Measurements from ENCODE around the gene TCF19. TPM values are rescaled to one million over a fixed set of nuclear protein-coding genes. Genes with fewer than 3 reads are reported as not detected.
A peak's percentile ranks its signal among the peaks of the same experiment; 100 is the strongest.

Gene TCF19
- total and polyA plus RNA-seq, 9 donors, result 9.3 to 18.4 (median 13.4) TPM

DNA sequence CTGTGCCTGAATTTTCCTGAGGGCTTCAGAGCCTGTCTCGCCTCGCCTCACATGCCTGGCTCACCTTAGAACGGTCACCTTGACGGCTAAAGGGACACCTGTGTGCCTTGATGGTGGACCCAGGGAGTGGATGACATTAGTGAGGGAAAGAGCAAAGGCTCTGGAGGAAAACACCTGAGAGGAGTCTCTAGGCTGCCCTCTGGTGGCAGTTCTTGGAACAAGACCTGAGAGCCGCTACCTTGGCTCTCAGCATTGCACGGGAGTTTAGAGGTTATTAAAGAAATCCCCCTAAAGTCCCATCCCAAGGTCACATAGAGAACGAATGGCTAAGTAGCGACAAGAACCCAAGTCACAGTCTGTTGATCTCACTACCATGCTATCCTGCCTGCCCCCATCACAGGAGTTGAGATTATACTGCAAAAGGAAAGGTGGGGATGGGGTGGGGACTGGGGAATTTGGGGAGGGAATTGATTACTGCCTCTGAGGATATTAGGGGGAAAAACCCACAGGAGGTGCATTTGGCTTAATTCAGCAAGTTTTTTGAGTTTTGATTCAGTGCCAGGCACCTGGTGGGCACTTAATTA lies 30.2 kb upstream of the TCF19 start:
- peaks cover 5% of the 10 kb centered on the region for H3K27me3 ChIP-seq (ENCODE audit: control insufficient read depth, insufficient read depth, low read length)
- peak; percentile 42 for DNase-seq
- H3K4me3 ChIP-seq (ENCODE audit: low read length), result no peak overlapping the region
- H3K9me3 ChIP-seq (replicated peaks; ENCODE audit: control insufficient read depth, low read depth, low read length), result no peaks in the 10 kb centered on the region
- 10% methylated on average over 4 of the region's 8 CpGs for WGBS (ENCODE audit: insufficient coverage)
- H3K4me1 ChIP-seq (ENCODE audit: control insufficient read depth, insufficient read depth, low read length), result peaks cover 8% of the 10 kb centered on the region
- no peak overlapping the region for H3K27ac ChIP-seq (ENCODE audit: low read length)
- no peaks in the 10 kb centered on the region for H3K36me3 ChIP-seq (ENCODE audit: control insufficient read depth, insufficient read depth, low read length)

DNA sequence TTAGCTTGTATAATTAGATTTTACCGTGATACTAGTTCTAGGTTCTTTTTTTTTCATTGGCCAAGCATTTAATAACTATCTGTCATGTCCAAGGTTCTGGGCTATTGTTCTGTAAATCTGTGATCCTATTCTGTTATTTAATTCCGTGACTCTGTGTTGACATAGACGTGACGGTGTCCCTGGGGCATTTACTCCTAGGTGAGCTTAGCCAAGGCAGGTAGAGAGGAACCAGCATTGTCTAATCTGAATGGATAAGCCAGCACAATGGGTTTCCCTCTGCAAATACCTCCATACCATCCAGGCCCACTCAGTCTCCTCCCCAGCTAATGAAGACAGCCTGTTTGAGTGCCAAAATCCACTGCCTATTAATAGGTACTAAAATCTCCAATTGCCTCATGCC lies 29.3 kb upstream of the TCF19 start:
- no peaks in the 10 kb centered on the region for H3K9me3 ChIP-seq (replicated peaks; ENCODE audit: control insufficient read depth, low read depth, low read length)
- H3K27me3 ChIP-seq (ENCODE audit: control insufficient read depth, insufficient read depth, low read length), result peaks cover 5% of the 10 kb centered on the region
- 62% methylated on average over 3 of the region's 4 CpGs for WGBS (ENCODE audit: insufficient coverage)
- H3K4me3 ChIP-seq (ENCODE audit: low read length), result no peak overlapping the region
- no peaks in the 10 kb centered on the region for H3K36me3 ChIP-seq (ENCODE audit: control insufficient read depth, insufficient read depth, low read length)
- H3K4me1 ChIP-seq (ENCODE audit: control insufficient read depth, insufficient read depth, low read length), result peaks cover 8% of the 10 kb centered on the region
- DNase-seq, result no peak
- no peak overlapping the region for H3K27ac ChIP-seq (ENCODE audit: low read length)

GRCh38 chr6:31130751-31131150 lies 27.6 kb upstream of the TCF19 start:
- no peak for DNase-seq
- Histone ChIP-seq H3K27ac (ENCODE audit: low read length) (no peak overlapping the region), H3K4me3 (ENCODE audit: low read length) (no peak overlapping the region), H3K9me3 (replicated peaks; ENCODE audit: control insufficient read depth, low read depth, low read length) (no peaks in the 10 kb centered on the region), H3K36me3 (ENCODE audit: control insufficient read depth, insufficient read depth, low read length) (no peaks in the 10 kb centered on the region), H3K4me1 (ENCODE audit: control insufficient read depth, insufficient read depth, low read length) (no peaks in the 10 kb centered on the region), H3K27me3 (ENCODE audit: control insufficient read depth, insufficient read depth, low read length) (peaks cover 5% of the 10 kb centered on the region)
- 100% methylated on average over 1 of the region's 3 CpGs for WGBS (ENCODE audit: insufficient coverage)

- Histone ChIP-seq H3K27me3 (ENCODE audit: control insufficient read depth, insufficient read depth, low read length) (peaks cover 5% of the 10 kb centered on the region), H3K27ac (ENCODE audit: low read length) (no peak overlapping the region), H3K4me3 (ENCODE audit: low read length) (no peak overlapping the region), H3K4me1 (ENCODE audit: control insufficient read depth, insufficient read depth, low read length) (no peaks in the 10 kb centered on the region), H3K36me3 (ENCODE audit: control insufficient read depth, insufficient read depth, low read length) (no peaks in the 10 kb centered on the region), H3K9me3 (replicated peaks; ENCODE audit: control insufficient read depth, low read depth, low read length) (no peaks in the 10 kb centered on the region)
- DNase-seq, result no peak
- WGBS (ENCODE audit: insufficient coverage), result 100% methylated on average over 1 of the region's 3 CpGs
Observed at GRCh38 chr6:31131595-31131994, 26.8 kb upstream of the TCF19 start.

DNA sequence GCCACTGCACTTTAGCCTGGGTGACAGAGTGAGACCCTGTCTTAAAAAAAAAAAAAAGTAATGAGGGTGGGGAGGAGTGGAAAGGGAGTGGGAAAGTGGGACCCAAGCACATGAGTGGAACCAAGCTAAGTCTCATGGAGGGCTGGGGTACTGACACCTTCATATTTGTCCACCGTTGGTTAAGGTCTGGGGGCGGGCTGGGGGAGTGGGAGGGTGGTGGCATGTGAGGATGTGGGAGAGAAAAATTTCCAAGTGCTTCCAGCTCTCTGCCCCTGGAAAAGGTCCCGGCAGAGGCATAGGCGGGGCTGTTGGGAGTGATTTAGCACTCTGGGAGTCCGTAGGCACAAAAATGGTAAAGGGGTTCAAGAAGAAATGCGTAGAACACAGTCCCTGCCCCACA lies 25.6 kb upstream of the TCF19 start:
- Histone ChIP-seq H3K36me3 (ENCODE audit: control insufficient read depth, insufficient read depth, low read length) (no peaks in the 10 kb centered on the region), H3K4me1 (ENCODE audit: control insufficient read depth, insufficient read depth, low read length) (peaks cover 3% of the 10 kb centered on the region), H3K27me3 (ENCODE audit: control insufficient read depth, insufficient read depth, low read length) (peaks cover 5% of the 10 kb centered on the region), H3K27ac (ENCODE audit: low read length) (no peak overlapping the region), H3K4me3 (ENCODE audit: low read length) (no peak overlapping the region), H3K9me3 (replicated peaks; ENCODE audit: control insufficient read depth, low read depth, low read length) (no peaks in the 10 kb centered on the region)
- WGBS (ENCODE audit: insufficient coverage), result 62% methylated on average over 6 of the region's 6 CpGs
- no peak for DNase-seq

GRCh38 chr6:31135710-31136109 lies 22.7 kb upstream of the TCF19 start:
- no peaks in the 10 kb centered on the region for H3K27me3 ChIP-seq (ENCODE audit: control insufficient read depth, insufficient read depth, low read length)
- peaks cover 10% of the 10 kb centered on the region for H3K4me1 ChIP-seq (ENCODE audit: control insufficient read depth, insufficient read depth, low read length)
- no peak overlapping the region for H3K4me3 ChIP-seq (ENCODE audit: low read length)
- H3K36me3 ChIP-seq (ENCODE audit: control insufficient read depth, insufficient read depth, low read length), result no peaks in the 10 kb centered on the region
- H3K9me3 ChIP-seq (replicated peaks; ENCODE audit: control insufficient read depth, low read depth, low read length), result no peaks in the 10 kb centered on the region
- H3K27ac ChIP-seq (ENCODE audit: low read length), result no peak overlapping the region
- no peak for DNase-seq
- WGBS (ENCODE audit: insufficient coverage), result no CpG with 5 or more reads among the region's 10 CpGs

DNA sequence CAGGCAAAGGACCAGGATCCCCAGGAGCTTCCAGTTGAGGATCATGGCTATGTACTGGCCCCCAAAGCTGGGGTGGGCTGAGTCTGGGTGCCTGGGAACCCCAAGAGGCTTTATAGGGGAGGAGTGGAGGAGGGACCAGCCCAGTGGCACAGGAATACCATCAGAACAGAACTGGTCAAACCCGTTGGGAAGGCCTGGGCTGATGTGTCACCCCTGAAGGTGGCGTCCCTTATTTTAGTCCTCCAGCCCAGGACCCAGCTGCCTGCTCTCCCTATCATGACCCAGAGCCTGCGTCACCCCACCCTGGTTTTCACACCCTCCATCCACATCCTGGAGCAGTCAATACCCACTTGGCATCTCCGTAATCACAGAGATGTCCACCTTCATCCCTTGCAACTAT lies 19.4 kb upstream of the TCF19 start, which contains the start of gene PSORS1C2:
Gene PSORS1C2, minus strand, starts transcription at position 85 of the 400 bp plus-strand sequence. Its CDS starts 40 bp downstream, at position 45.
- 96% methylated on average over 4 of the region's 4 CpGs for WGBS (ENCODE audit: insufficient coverage)
- H3K4me1 ChIP-seq (ENCODE audit: control insufficient read depth, insufficient read depth, low read length), result peaks cover 22% of the 10 kb centered on the region
- H3K27me3 ChIP-seq (ENCODE audit: control insufficient read depth, insufficient read depth, low read length), result no peaks in the 10 kb centered on the region
- peaks cover 4% of the 10 kb centered on the region for H3K36me3 ChIP-seq (ENCODE audit: control insufficient read depth, insufficient read depth, low read length)
- no peak within 1 kb of the TSS for H3K27ac ChIP-seq (ENCODE audit: low read length)
- H3K9me3 ChIP-seq (replicated peaks; ENCODE audit: control insufficient read depth, low read depth, low read length), result no peaks in the 10 kb centered on the region
- no peak within 1 kb of the TSS for H3K4me3 ChIP-seq (ENCODE audit: low read length)
- no peak for DNase-seq

GRCh38 chr6:31139599-31139998 lies 18.8 kb upstream of the TCF19 start:
- peaks cover 8% of the 10 kb centered on the region for H3K36me3 ChIP-seq (ENCODE audit: control insufficient read depth, insufficient read depth, low read length)
- peak; percentile 23 for DNase-seq
- H3K27me3 ChIP-seq (ENCODE audit: control insufficient read depth, insufficient read depth, low read length), result no peaks in the 10 kb centered on the region
- H3K4me1 ChIP-seq (ENCODE audit: control insufficient read depth, insufficient read depth, low read length), result peaks cover 22% of the 10 kb centered on the region
- H3K27ac ChIP-seq (ENCODE audit: low read length), result no peak overlapping the region
- H3K9me3 ChIP-seq (replicated peaks; ENCODE audit: control insufficient read depth, low read depth, low read length), result no peaks in the 10 kb centered on the region
- WGBS (ENCODE audit: insufficient coverage), result 4% methylated on average over 4 of the region's 4 CpGs
- H3K4me3 ChIP-seq (ENCODE audit: low read length), result no peak overlapping the region

- Histone ChIP-seq H3K4me3 (ENCODE audit: low read length) (no peak overlapping the region), H3K36me3 (ENCODE audit: control insufficient read depth, insufficient read depth, low read length) (peaks cover 18% of the 10 kb centered on the region), H3K27me3 (ENCODE audit: control insufficient read depth, insufficient read depth, low read length) (no peaks in the 10 kb centered on the region), H3K9me3 (replicated peaks; ENCODE audit: control insufficient read depth, low read depth, low read length) (no peaks in the 10 kb centered on the region), H3K27ac (ENCODE audit: low read length) (no peak overlapping the region), H3K4me1 (ENCODE audit: control insufficient read depth, insufficient read depth, low read length) (peaks cover 22% of the 10 kb centered on the region)
- DNase-seq, result no peak
- 79% methylated on average over 11 of the region's 15 CpGs for WGBS (ENCODE audit: insufficient coverage)
Observed at GRCh38 chr6:31140643-31141042, 17.7 kb upstream of the TCF19 start.

DNA sequence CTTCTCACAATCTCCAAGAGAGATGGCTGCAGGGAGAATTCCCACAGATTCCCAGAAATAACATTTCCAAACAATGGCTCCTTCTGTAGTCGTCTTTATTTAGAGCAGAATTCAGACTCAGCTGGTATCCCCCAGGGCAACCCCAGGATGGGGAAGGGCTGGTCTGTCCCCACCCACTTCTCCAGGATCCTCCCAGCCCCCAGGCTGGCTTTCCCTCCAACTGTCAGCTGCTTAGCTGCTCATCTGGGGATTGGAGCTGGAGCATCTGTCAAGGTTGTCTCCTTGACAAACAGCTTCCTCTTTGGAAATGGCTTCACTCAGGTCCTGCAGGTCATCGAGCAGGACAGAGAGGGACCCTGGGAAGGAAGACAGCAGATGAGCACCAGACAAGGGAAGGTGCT lies 16.0 kb upstream of the TCF19 start:
- WGBS (ENCODE audit: insufficient coverage), result 18% methylated on average over 1 of the region's 2 CpGs
- H3K4me1 ChIP-seq (ENCODE audit: control insufficient read depth, insufficient read depth, low read length), result peaks cover 22% of the 10 kb centered on the region
- no peaks in the 10 kb centered on the region for H3K9me3 ChIP-seq (replicated peaks; ENCODE audit: control insufficient read depth, low read depth, low read length)
- H3K36me3 ChIP-seq (ENCODE audit: control insufficient read depth, insufficient read depth, low read length), result peaks cover 23% of the 10 kb centered on the region
- H3K4me3 ChIP-seq (ENCODE audit: low read length), result no peak overlapping the region
- DNase-seq, result peak; percentile 73
- no peaks in the 10 kb centered on the region for H3K27me3 ChIP-seq (ENCODE audit: control insufficient read depth, insufficient read depth, low read length)
- peak overlapping the region; percentile 57 for H3K27ac ChIP-seq (ENCODE audit: low read length)

DNA sequence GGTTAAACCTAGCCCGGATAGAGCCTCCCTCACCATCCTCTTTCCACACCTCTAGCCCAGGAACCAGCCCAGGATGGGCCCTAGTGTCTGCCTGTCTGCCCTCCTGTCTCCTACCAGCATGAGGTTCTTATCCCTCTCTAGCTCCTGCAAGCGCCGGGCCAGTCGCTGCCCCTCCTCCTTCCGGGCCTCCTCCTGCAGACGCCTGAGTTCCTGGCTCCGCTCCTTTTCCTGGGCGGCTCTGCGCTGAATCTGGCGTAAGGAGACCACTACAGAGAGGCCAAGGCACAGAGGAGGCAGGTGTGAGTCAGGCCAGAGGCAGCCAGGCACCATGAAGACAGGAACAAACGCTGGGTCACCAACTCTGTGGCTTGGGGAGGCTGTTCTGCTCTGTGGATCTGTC lies 15.2 kb upstream of the TCF19 start:
- peak; percentile 86 for DNase-seq
- H3K27me3 ChIP-seq (ENCODE audit: control insufficient read depth, insufficient read depth, low read length), result no peaks in the 10 kb centered on the region
- no peak overlapping the region for H3K4me3 ChIP-seq (ENCODE audit: low read length)
- no peak overlapping the region for H3K27ac ChIP-seq (ENCODE audit: low read length)
- 15% methylated on average over 5 of the region's 11 CpGs for WGBS (ENCODE audit: insufficient coverage)
- no peaks in the 10 kb centered on the region for H3K9me3 ChIP-seq (replicated peaks; ENCODE audit: control insufficient read depth, low read depth, low read length)
- H3K4me1 ChIP-seq (ENCODE audit: control insufficient read depth, insufficient read depth, low read length), result peaks cover 17% of the 10 kb centered on the region
- peaks cover 23% of the 10 kb centered on the region for H3K36me3 ChIP-seq (ENCODE audit: control insufficient read depth, insufficient read depth, low read length)
